ELR (cell line): Measurements from ENCODE around the gene EIF4E1B.

Experiments
- DNase-seq: peaks from one replicate; pipeline ENCODE4 v3.0.0-alpha.2; 2015; ENCODE audit warnings: low read depth

The EIF4E1B gene

GRCh38 chr5:176692326-176692725 is 61.9 kb downstream of the EIF4E1B start:
- DNase-seq: no peak

DNA sequence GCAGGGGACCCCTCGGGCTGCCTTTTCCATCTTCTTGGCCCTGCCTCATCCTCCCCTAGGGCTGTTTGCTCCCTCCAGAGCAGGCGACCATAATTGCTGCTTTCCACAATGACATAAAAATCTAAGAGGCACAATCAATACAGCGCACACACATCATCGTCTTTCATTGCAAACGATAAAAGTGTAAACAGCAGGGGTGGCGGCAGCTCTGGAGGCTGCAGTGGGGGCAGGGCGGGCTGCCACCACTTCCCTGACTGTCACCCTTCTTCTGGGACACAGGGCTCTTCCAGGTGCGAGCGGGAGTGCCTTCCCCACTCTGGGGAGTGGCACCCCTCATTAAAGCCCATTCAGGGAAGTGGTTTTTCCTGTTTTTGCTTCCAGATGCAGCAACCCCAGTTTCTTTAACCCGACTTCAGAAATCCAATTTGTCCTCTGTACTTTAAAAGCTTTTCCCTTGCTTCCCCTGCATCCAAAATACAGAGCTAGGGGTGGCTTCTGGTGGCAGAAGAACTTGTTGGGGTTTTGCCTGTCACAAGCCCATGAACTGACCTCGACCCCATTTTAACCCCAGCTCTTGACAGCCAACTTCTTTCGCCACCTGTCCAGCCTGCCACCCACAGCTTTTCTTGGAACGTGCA is 62.5 kb downstream of the EIF4E1B start:
- DNase-seq: no peak

DNA sequence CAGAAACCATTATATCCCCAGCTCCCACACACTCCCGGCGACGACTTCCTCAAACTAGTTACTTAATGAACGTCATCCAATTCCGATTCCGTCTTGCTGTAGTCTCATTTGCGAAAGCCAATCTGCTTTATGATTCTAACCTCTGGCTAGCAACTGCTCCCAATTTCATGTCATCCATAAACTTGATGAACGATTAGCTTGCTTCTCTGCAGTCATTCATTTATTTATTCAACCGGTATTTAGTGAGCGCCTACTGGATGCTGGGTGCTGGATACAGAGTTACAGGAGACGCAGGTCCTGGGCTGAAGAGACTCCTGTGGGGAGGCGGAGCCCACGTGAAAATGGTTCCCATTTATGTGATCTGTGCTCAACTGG is 63.0 kb downstream of the EIF4E1B start:
- DNase-seq: no peak

DNA sequence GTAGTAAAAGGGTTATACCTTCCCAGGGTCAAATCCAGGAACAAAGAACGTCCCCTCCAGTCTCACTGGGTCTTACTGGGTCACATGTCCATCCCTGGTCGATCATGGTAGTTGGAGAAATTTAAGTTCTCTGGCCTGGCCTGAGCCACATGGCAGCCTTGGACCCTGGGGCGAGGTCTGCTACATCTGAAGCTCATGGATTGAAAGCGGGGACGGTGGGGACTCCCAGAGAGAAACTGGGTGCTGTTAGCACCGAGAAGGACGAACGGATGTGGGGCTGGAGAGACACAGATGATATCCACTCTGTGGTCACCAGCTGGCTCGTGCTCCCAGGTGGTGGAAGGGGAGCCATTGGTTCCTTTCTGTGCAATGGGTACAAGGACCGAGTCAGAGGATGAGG is 63.7 kb downstream of the EIF4E1B start:
- no peak for DNase-seq

GRCh38 chr5:176694631-176695030 is 64.2 kb downstream of the EIF4E1B start:
- no peak for DNase-seq

GRCh38 chr5:176695073-176695472 is 64.6 kb downstream of the EIF4E1B start:
- no peak for DNase-seq
